ENCODE results near the gene MAP2K6.

Gene MAP2K6

DNA sequence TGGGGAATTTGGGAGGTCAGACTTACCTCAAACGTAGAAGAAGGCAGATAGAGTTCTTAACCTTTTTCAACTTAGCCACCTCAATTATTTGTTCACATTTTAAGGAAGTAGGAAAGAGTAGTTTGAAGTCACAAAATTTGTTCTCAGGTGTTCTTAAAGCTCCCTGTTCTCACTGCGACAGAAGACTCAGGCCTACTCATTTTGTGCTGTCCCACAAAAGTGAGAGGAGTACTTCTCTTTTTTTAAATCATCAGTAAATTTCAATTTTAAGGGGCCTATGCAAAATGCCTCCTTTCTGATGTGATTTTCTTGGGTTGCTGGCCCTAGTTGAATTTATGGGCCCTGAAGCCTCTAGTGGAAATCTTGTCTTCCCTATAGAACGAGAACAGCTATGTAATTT, 133.4 kb downstream of the MAP2K6 start:
- Histone ChIP-seq H3K79me2 (ENCODE audit: insufficient read depth, low read depth) (no peaks in the 10 kb centered on the region), H4K20me1 (ENCODE audit: insufficient read depth) (no peaks in the 10 kb centered on the region), H3K4me1 (ENCODE audit: low read depth, poor library complexity, severe bottlenecking) (no peaks in the 10 kb centered on the region), H3K4me3 (IDR thresholded peaks at IDR 0.05; ENCODE audit: insufficient read depth, low read depth, low read length) (no peak overlapping the region), H2AFZ (ENCODE audit: low read depth) (no peak overlapping the region), H3K27me3 (ENCODE audit: insufficient read depth, low read depth) (no peaks in the 10 kb centered on the region), H3K9ac (no peak overlapping the region), H3K27ac (no peak overlapping the region), H3K36me3 (ENCODE audit: insufficient read depth) (no peaks in the 10 kb centered on the region), H3K4me2 (no peak overlapping the region)
- TF ChIP-seq, protein P1, sequence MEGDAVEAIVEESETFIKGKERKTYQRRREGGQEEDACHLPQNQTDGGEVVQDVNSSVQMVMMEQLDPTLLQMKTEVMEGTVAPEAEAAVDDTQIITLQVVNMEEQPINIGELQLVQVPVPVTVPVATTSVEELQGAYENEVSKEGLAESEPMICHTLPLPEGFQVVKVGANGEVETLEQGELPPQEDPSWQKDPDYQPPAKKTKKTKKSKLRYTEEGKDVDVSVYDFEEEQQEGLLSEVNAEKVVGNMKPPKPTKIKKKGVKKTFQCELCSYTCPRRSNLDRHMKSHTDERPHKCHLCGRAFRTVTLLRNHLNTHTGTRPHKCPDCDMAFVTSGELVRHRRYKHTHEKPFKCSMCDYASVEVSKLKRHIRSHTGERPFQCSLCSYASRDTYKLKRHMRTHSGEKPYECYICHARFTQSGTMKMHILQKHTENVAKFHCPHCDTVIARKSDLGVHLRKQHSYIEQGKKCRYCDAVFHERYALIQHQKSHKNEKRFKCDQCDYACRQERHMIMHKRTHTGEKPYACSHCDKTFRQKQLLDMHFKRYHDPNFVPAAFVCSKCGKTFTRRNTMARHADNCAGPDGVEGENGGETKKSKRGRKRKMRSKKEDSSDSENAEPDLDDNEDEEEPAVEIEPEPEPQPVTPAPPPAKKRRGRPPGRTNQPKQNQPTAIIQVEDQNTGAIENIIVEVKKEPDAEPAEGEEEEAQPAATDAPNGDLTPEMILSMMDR (conservative IDR thresholded peaks at IDR 0.05; ENCODE audit: low read depth, low read length), result no peak

DNA sequence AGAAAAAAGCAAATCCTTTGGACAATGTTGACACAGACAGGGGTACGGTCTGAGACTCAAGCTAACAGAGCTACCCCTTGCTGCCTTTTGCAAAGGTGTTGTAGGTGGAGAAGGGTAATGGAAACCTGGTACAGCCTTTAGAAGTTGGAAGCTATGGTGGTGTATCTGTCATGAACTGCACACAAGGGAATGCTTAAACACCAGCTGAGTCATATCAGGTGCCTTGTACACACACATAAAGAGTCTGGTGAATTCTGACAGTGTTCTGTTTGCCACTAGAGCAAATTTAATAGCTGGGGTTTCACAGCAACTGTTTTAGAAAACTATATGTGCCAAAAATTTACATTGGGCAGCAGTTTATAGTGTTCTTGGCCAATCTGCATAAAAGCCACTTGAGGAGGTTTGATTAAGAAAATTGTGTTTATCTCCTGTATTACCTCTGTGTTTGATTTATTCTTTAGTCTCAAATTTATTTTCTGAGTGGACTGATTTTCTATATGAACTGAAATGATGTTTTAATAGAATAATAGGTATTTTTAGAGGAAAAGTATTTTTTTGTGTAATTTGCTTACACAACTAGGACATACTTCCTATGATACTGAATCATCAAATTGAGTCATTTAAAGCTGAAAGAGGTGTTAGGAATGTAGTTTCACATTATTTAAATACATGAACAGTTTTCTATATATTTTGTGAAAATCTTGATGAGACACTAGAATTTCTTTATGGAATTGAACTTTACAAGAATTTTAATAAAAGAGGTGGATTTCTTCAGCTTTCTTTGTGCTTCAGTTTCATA, 136.9 kb downstream of the MAP2K6 start:
- Histone ChIP-seq H3K4me1 (ENCODE audit: low read depth, poor library complexity, severe bottlenecking) (no peaks in the 10 kb centered on the region), H3K4me2 (no peak overlapping the region), H3K79me2 (ENCODE audit: insufficient read depth, low read depth) (no peaks in the 10 kb centered on the region), H3K36me3 (ENCODE audit: insufficient read depth) (no peaks in the 10 kb centered on the region), H4K20me1 (ENCODE audit: insufficient read depth) (no peaks in the 10 kb centered on the region), H3K27ac (no peak overlapping the region), H2AFZ (ENCODE audit: low read depth) (no peak overlapping the region), H3K27me3 (ENCODE audit: insufficient read depth, low read depth) (no peaks in the 10 kb centered on the region), H3K4me3 (IDR thresholded peaks at IDR 0.05; ENCODE audit: insufficient read depth, low read depth, low read length) (no peak overlapping the region), H3K9ac (no peak overlapping the region)
- TF ChIP-seq, protein P1 (conservative IDR thresholded peaks at IDR 0.05; ENCODE audit: low read depth, low read length), result no peak

DNA sequence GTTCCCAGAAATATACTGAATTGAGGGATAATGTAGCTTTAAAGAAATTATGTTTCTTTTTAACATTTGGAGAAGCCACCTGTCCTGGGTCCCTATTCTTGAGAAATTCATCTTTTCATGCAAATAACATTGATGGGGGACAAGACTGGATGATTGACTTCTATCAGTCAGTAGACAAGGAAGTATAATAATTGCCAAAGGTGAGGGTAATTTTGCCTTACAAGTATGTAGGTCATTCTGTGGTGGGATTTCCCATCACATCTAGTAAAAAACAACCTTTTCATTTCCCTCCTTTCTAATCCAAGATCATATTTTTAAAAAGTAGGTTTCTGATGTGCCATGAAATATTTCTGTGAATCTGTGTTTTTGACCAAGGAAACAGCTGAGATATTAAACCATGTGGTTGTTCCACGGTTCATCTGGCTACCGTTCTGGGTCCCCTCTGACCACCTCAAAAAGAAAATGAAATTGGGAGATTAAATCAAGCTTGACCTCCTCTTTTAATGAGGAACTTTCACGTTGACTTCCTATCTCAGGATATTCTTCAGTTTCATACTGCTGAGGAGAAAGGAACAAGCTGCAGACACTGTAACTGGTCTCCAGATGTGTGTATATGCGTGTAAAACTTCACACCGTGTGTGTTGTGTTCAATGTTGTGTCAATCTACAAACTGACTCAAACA, 138.6 kb downstream of the MAP2K6 start:
- H3K36me3 ChIP-seq (ENCODE audit: insufficient read depth), result no peaks in the 10 kb centered on the region
- no peak overlapping the region for H3K4me3 ChIP-seq (IDR thresholded peaks at IDR 0.05; ENCODE audit: insufficient read depth, low read depth, low read length)
- H3K4me2 ChIP-seq, result no peak overlapping the region
- TF ChIP-seq, protein P1 (conservative IDR thresholded peaks at IDR 0.05; ENCODE audit: low read depth, low read length), result no peak
- H2AFZ ChIP-seq (ENCODE audit: low read depth), result no peak overlapping the region
- no peaks in the 10 kb centered on the region for H3K79me2 ChIP-seq (ENCODE audit: insufficient read depth, low read depth)
- H4K20me1 ChIP-seq (ENCODE audit: insufficient read depth), result no peaks in the 10 kb centered on the region
- H3K4me1 ChIP-seq (ENCODE audit: low read depth, poor library complexity, severe bottlenecking), result no peaks in the 10 kb centered on the region
- no peak overlapping the region for H3K9ac ChIP-seq
- H3K27me3 ChIP-seq (ENCODE audit: insufficient read depth, low read depth), result no peaks in the 10 kb centered on the region
- no peak overlapping the region for H3K27ac ChIP-seq

DNA sequence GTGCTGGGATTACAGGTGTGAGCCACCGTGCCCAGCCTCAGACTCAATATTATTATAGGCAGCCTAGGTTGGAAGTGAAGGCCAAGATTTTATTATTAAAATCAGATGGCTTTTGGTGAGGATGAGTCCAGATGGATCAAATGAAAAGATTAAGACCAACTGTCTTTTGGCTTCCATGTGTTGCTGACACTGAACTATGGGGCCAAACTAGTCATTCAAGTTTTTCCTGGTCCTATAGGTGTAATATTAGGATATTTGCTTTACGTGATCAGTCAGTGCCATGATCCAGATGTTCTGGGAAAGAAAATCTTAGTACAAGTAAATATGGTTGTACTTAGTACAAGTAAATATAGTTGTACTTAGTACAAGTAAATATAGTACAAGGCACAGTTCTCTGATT, 140.6 kb downstream of the MAP2K6 start:
- TF ChIP-seq, protein P1 (conservative IDR thresholded peaks at IDR 0.05; ENCODE audit: low read depth, low read length), result no peak

More for the DNA sequence above, 140.6 kb downstream of the MAP2K6 start:
- no peak overlapping the region for H3K27ac ChIP-seq
- no peaks in the 10 kb centered on the region for H3K79me2 ChIP-seq (ENCODE audit: insufficient read depth, low read depth)
- no peaks in the 10 kb centered on the region for H3K36me3 ChIP-seq (ENCODE audit: insufficient read depth)
- no peak overlapping the region for H3K4me3 ChIP-seq (IDR thresholded peaks at IDR 0.05; ENCODE audit: insufficient read depth, low read depth, low read length)
- H3K4me1 ChIP-seq (ENCODE audit: low read depth, poor library complexity, severe bottlenecking), result no peaks in the 10 kb centered on the region
- H3K9ac ChIP-seq, result no peak overlapping the region
- no peak overlapping the region for H3K4me2 ChIP-seq
- no peaks in the 10 kb centered on the region for H4K20me1 ChIP-seq (ENCODE audit: insufficient read depth)
- H2AFZ ChIP-seq (ENCODE audit: low read depth), result no peak overlapping the region
- H3K27me3 ChIP-seq (ENCODE audit: insufficient read depth, low read depth), result no peaks in the 10 kb centered on the region
